K562 (cell line): ENCODE measurements around the gene G2E3.

ENCODE experiments used
- AFF1 ChIP-seq, 2 experiments: fragments of 450-650 bp; IDR thresholded peaks; 2 replicates each; pipeline ENCODE4 v1.6.1; 2018; ENCODE audit warnings: mild to moderate bottlenecking in 2 of 2, low read depth in 1 of 2; ENCODE audit not compliant: partially characterized antibody in 2 of 2
- BRF2 ChIP-seq: IDR thresholded peaks from 3 replicates; pipeline ENCODE4 v1.6.1; 2011; ENCODE audit warnings: borderline replicate concordance, mild to moderate bottlenecking; ENCODE audit not compliant: insufficient read length, insufficient read depth
- CREB3 ChIP-seq: fragments of 450-650 bp; conservative IDR thresholded peaks from 2 replicates; pipeline ENCODE4 v1.6.1; 2016; ENCODE audit warnings: missing genetic modification characterization, low read depth, mild to moderate bottlenecking, missing compliant biosample characterization, moderate library complexity
- CTCF ChIP-seq, 3 experiments: IDR thresholded peaks in 2 of 3; conservative IDR thresholded peaks in 1 of 3; 2 replicates each; pipeline ENCODE4 v1.5.1; 2011 to 2012; ENCODE audit warnings: low read length in 3 of 3, mild to moderate bottlenecking in 3 of 3, control low read depth in 2 of 3, improper control_type of control experiment in 1 of 3, inconsistent platforms in 1 of 3, low read depth in 1 of 3, mixed read lengths in 1 of 3, moderate library complexity in 1 of 3; ENCODE audit not compliant: insufficient read depth in 2 of 3
- HNRNPUL1 ChIP-seq: fragments of 200-400 bp; formaldehyde crosslinking; IDR thresholded peaks from 2 replicates; pipeline ENCODE4 v1.6.1; 2017; ENCODE audit warnings: low read length
- KLF10 ChIP-seq: fragments of 250-450 bp; sonication (Bioruptor Pico); IDR thresholded peaks from 2 replicates; pipeline ENCODE4 v1.6.1; 2021; ENCODE audit warnings: matching md5 sums
- RNF2 ChIP-seq: sonication (generic); IDR thresholded peaks from 2 replicates; pipeline ENCODE4 v1.6.1; 2016
- TAF1 ChIP-seq: IDR thresholded peaks from 2 replicates; pipeline ENCODE4 v1.6.1; 2011; ENCODE audit warnings: mild to moderate bottlenecking, low read length, moderate library complexity; ENCODE audit not compliant: insufficient read depth, control insufficient read depth, severe bottlenecking; ENCODE audit errors: extremely low read depth
- ZNF318 ChIP-seq, 2 experiments: fragments of 450-650 bp; IDR thresholded peaks; 2 replicates each; pipeline ENCODE4 v1.6.1; 2016; ENCODE audit warnings: mild to moderate bottlenecking in 2 of 2, borderline replicate concordance in 1 of 2, low read depth in 1 of 2, moderate library complexity in 1 of 2
- ZNF592 ChIP-seq: fragments of 450-650 bp; IDR thresholded peaks from 2 replicates; pipeline ENCODE4 v1.6.1; 2017; ENCODE audit warnings: antibody characterized with exemption, mild to moderate bottlenecking

- TF ChIP-seq ZNF592: no peak
- no peak for TF ChIP-seq CTCF (IDR thresholded peaks at IDR 0.05 in 2 of 3, conservative IDR thresholded peaks at IDR 0.05 in 1 of 3; ENCODE audit: insufficient read depth in 2 of 3, low read depth in 1 of 3, low read length in 3 of 3)
- no peak for TF ChIP-seq TAF1
- no peak for TF ChIP-seq KLF10 (CRISPR knock-in tag)
- no peak for TF ChIP-seq CREB3 (tag)
- TF ChIP-seq RNF2: no peak
- no peak for TF ChIP-seq AFF1 (IDR thresholded peaks at IDR 0.05; ENCODE audit: low read depth in 1 of 2, partially characterized antibody in 2 of 2)
- no peak for TF ChIP-seq HNRNPUL1
- TF ChIP-seq BRF2: no peak
- no peak for TF ChIP-seq ZNF318 (IDR thresholded peaks at IDR 0.05; ENCODE audit: borderline replicate concordance in 1 of 2, low read depth in 1 of 2)
Measured at GRCh38 chr14:30541318-30541717, 17.6 kb upstream of the G2E3 start.
